Fibroblast of villous mesenchyme (primary cell): ENCODE results near the gene NIF3L1. TPM values are rescaled to one million over a fixed set of nuclear protein-coding genes. Genes with fewer than 3 reads are reported as not detected.

Experiments used
- DNase-seq: peaks from one replicate; pipeline ENCODE4 v3.0.0-alpha.2; 2010; ENCODE audit warnings: low read depth
- H3K4me3 ChIP-seq: 2 replicates; pipeline ENCODE4 v1.5.1; 2011; ENCODE audit warnings: low read depth, mild to moderate bottlenecking, low read length
- CTCF ChIP-seq: IDR thresholded peaks from 2 replicates; pipeline ENCODE4 v1.5.1; 2012; ENCODE audit warnings: low read depth, mild to moderate bottlenecking, low read length; ENCODE audit not compliant: insufficient read depth
- total RNA-seq: library from RNA; depleted of rRNA; stranded (reverse); fragments of >200 nt; gene quantifications from 2 replicates; pipeline ENCODE4 v1.2.3, GENCODE V29; 2012

The NIF3L1 gene, protein sequence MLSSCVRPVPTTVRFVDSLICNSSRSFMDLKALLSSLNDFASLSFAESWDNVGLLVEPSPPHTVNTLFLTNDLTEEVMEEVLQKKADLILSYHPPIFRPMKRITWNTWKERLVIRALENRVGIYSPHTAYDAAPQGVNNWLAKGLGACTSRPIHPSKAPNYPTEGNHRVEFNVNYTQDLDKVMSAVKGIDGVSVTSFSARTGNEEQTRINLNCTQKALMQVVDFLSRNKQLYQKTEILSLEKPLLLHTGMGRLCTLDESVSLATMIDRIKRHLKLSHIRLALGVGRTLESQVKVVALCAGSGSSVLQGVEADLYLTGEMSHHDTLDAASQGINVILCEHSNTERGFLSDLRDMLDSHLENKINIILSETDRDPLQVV
- total RNA-seq, result 22.9 and 30.2 TPM in 2 replicates

DNA sequence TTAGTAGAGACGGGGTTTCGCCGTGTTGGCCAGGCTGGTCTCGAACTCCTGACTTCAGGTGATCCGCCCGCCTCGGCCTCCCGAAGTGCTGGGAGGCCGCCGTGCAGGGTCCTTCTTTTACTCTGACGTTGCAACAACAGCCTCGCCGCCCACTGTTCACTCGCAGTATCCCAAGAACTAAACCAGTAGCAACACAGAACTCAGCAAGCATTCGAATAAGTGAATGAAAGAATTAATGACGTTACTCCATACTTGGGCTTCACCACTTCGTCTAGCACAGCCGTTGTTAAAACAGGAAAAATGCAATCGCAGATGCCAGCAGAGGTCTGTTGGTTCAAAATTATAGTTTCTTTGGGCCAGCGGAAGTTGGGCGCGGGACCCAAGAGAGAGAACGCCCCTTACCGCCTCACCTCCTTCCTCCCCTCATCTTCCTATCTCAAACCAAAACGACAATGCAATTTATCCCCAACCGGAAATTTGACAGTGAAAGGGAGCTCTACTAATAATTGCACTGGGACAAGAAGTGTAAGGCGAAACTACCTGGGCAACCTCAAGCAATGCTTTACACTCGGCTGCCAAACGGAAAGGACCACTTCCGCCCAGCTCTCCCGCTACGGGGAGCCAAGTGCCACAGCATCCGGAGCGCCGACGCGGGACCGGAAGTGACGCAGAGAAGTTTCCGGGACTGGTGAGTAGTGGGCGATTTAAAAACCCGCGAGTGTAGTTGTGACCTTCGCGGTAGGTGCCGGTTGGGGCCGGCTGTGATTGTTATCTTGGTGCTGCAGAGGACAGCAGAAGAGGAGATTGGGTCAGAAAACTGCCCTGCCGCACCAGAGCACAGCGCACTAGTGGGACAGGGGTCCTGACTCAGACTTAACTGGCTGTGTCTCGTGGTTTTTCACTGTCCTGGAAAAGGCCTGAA is at the start of gene NIF3L1, which contains the start of gene PPIL3:
Gene NIF3L1, plus strand, starts transcription at position 668 of the 922 bp plus-strand sequence. CDS start 2,573 bp downstream, outside the sequence.
Gene PPIL3, minus strand, starts transcription at position 374 of the 922 bp plus-strand sequence. CDS start 1,462 bp downstream, outside the sequence.
- H3K4me3 ChIP-seq, result peak within 1 kb of the TSS; percentile 70
- TF ChIP-seq CTCF, result no peak
- DNase-seq, result peak; percentile 98

DNA sequence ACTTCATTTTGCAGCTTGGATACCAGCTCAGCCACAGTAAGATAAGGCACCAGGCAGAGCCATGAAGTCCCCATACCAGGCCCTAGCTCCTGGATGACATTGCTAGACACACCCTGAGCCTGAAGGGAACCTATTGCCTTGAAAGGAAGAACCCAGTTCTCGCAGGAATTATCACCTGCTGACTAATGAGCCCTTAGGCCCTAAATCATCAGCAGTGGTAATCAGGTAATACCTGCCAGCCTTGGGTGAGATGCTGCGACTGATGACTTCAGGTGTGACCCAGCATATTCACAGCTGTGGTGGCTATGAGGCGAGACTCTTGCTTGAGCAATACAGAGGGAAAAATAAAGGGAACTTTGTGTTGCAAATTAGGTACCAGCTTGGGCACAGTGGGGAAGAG is 49.7 kb upstream of the NIF3L1 start:
- DNase-seq, result no peak
- no peak overlapping the region for H3K4me3 ChIP-seq
- no peak for TF ChIP-seq CTCF

- no peak for DNase-seq
- no peak for TF ChIP-seq CTCF
- H3K4me3 ChIP-seq, result no peak overlapping the region
Observed at GRCh38 chr2:200843993-200844948, 44.9 kb upstream of the NIF3L1 start.

DNA sequence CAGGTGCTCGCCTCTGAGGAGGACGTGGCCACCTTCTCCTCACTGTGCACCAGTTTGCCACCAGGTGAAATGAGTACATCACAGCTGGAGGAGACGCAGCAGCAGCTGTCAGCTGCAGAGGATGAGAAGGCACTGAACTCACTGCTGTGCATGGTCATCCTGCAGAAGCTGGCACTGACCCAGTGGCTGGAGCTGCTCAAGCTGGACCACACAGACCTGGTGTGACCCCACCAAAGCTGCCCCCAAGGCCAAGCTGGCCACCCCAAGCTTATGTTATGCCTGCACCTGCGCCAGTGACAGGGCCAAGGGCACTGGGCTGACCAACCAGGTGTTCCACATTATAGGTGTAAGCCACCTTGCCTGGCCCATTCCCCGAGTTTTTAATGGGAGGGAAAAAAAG is 44.0 kb upstream of the NIF3L1 start:
- no peak for TF ChIP-seq CTCF
- DNase-seq, result no peak
- no peak overlapping the region for H3K4me3 ChIP-seq

- H3K4me3 ChIP-seq, result no peak overlapping the region
- no peak for TF ChIP-seq CTCF
- no peak for DNase-seq
Observed at GRCh38 chr2:200845669-200846325, 43.4 kb upstream of the NIF3L1 start.
